ENCODE measurements around the gene UTF1. TPM values are rescaled to one million over a fixed set of nuclear protein-coding genes. Genes with fewer than 3 reads are reported as not detected.

The UTF1 gene
- total and polyA plus RNA-seq, 2 of the 8 experiments (the other 6 are each of a cell fraction or from before 2014, with no cell fraction given): 0.47 to 21.8 TPM

- Histone ChIP-seq H3K4me1 (replicated peaks in 1 of 4; ENCODE audit: control insufficient read depth in 3 of 4, insufficient read depth in 4 of 4, low read length in 3 of 4) (no peaks in the 10 kb centered on the region), H3K18ac (ENCODE audit: extremely low read depth, low read length) (no peak overlapping the region), H3K36me3 (ENCODE audit: control insufficient read depth in 2 of 4, insufficient read depth in 4 of 4, low read length in 3 of 4) (peaks cover 0 to 10% (median 0%) of the 10 kb centered on the region in 4 experiments; a peak in 2 of 8 replicates), H3K27me3 (replicated peaks in 1 of 4; ENCODE audit: control insufficient read depth in 3 of 4, extremely low read depth in 1 of 4, insufficient read depth in 3 of 4, low read length in 3 of 4) (no peaks in the 10 kb centered on the region), H3K23me2 (ENCODE audit: low read depth, low read length) (no peaks in the 10 kb centered on the region), H3K9me3 (ENCODE audit: insufficient read depth in 2 of 2, low read depth in 1 of 2, low read length in 1 of 2) (no peaks in the 10 kb centered on the region), H3K27ac (ENCODE audit: low read depth, low read length) (no peak overlapping the region), H2BK120ac (replicated peaks; ENCODE audit: low read depth, low read length) (no peak overlapping the region), H3K56ac (replicated peaks; ENCODE audit: insufficient read length, low read depth, low read length) (no peak overlapping the region), H3K4ac (replicated peaks; ENCODE audit: insufficient read length, low read depth, low read length) (no peak overlapping the region), H2BK20ac (ENCODE audit: low read length) (no peak overlapping the region), H2BK5ac (ENCODE audit: low read depth, low read length) (no peak overlapping the region), H4K5ac (ENCODE audit: insufficient read length, low read depth, low read length) (no peak overlapping the region), H3K14ac (ENCODE audit: insufficient read length) (no peak overlapping the region), H2BK15ac (ENCODE audit: low read length) (no peak overlapping the region), H2AK5ac (ENCODE audit: low read depth, low read length) (no peak overlapping the region), H3K4me3 (ENCODE audit: extremely low read depth in 1 of 4, insufficient read depth in 2 of 4, low read depth in 3 of 4, low read length in 4 of 4) (no peak overlapping the region), H3K79me2 (ENCODE audit: control insufficient read depth in 1 of 2, insufficient read depth in 2 of 2, low read length in 2 of 2) (no peaks in the 10 kb centered on the region), H2AFZ (ENCODE audit: low read length) (no peak overlapping the region), H3K9ac (replicated peaks in 1 of 4; ENCODE audit: extremely low read depth in 1 of 4, low read depth in 3 of 4, low read length in 3 of 4) (no peak overlapping the region), H3K23ac (ENCODE audit: insufficient read length) (no peak overlapping the region), H4K20me1 (replicated peaks in 1 of 2; ENCODE audit: control insufficient read depth in 1 of 2, insufficient read depth in 2 of 2, low read length in 2 of 2) (peaks cover 0 to 2% of the 10 kb centered on the region in 2 experiments), H4K91ac (replicated peaks; ENCODE audit: insufficient read length, low read length) (no peak overlapping the region), H4K8ac (ENCODE audit: extremely low read depth, insufficient read depth, low read length) (no peak overlapping the region), H3K79me1 (ENCODE audit: low read depth, low read length) (no peaks in the 10 kb centered on the region), H3K4me2 (ENCODE audit: insufficient read depth in 1 of 2, low read depth in 2 of 2, low read length in 2 of 2) (no peak overlapping the region), H2BK12ac (ENCODE audit: low read depth, low read length) (no peak overlapping the region)
- no peak for DNase-seq (ENCODE audit: low read depth in 1 of 2, low spot score in 2 of 2)
- TF ChIP-seq CHD1 (IDR thresholded peaks at IDR 0.05; ENCODE audit: low read depth, low read length) (no peak), POLR2A (IDR thresholded peaks at IDR 0.05; ENCODE audit: control extremely low read depth in 1 of 2, low read depth in 2 of 2, low read length in 2 of 2) (no peak)
- ChIA-PET POLR2A (ENCODE audit: partially characterized antibody) (no interaction called here), CTCF (ENCODE audit: partially characterized antibody) (interaction anchor here (0.6 to 1.3 kb wide), 2 partner anchors 58 to 261 kb away, joined by 3 to 5 read pairs; no protein-coding TSS in a partner anchor)
- no peak for FAIRE-seq
- WGBS, 2 experiments (ENCODE audit: extremely low coverage in 1 of 2, insufficient coverage in 1 of 2, insufficient read length in 1 of 2, insufficient replicate concordance in 2 of 2, low coverage in 1 of 2, low lambda C conversion rate in 2 of 2, missing lambda C conversion rate in 1 of 2): 91% methylated on average over 44 of the region's 57 CpGs; no CpG with 5 or more reads in 1 of the 2 experiments
Observed at GRCh38 chr10:133201151-133201947, 28.7 kb upstream of the UTF1 start.
